ENCODE data around the gene TADA3. TPM values are rescaled to one million over a fixed set of nuclear protein-coding genes. Genes with fewer than 3 reads are reported as not detected.

The TADA3 gene
- total and polyA plus RNA-seq, 9 of the 15 experiments (the other 6 are each of a cell fraction or from before 2014, with no cell fraction given): 4.1 to 110 (median 74.8) TPM

DNA sequence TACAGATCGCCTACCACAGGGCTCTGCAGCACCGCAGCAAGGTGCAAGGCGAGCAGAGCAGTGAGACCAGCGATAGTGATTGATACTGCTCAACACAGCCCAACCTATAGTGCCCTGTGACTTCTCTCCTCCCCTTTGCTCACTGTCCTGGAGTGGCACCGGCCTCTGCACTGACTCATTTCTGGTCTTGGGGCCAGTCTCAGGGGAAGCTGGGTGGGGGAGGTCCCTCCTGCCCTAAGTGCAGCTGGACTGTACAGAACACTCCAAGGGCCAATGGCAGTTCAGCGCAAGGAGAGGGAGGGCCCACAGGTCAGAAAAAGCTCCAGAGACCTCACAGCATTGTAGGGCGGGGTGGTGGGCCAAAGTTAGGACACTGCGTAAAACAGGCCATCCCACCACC lies 45.0 kb downstream of the TADA3 start (continued):
- TF ChIP-seq, protein P1, sequence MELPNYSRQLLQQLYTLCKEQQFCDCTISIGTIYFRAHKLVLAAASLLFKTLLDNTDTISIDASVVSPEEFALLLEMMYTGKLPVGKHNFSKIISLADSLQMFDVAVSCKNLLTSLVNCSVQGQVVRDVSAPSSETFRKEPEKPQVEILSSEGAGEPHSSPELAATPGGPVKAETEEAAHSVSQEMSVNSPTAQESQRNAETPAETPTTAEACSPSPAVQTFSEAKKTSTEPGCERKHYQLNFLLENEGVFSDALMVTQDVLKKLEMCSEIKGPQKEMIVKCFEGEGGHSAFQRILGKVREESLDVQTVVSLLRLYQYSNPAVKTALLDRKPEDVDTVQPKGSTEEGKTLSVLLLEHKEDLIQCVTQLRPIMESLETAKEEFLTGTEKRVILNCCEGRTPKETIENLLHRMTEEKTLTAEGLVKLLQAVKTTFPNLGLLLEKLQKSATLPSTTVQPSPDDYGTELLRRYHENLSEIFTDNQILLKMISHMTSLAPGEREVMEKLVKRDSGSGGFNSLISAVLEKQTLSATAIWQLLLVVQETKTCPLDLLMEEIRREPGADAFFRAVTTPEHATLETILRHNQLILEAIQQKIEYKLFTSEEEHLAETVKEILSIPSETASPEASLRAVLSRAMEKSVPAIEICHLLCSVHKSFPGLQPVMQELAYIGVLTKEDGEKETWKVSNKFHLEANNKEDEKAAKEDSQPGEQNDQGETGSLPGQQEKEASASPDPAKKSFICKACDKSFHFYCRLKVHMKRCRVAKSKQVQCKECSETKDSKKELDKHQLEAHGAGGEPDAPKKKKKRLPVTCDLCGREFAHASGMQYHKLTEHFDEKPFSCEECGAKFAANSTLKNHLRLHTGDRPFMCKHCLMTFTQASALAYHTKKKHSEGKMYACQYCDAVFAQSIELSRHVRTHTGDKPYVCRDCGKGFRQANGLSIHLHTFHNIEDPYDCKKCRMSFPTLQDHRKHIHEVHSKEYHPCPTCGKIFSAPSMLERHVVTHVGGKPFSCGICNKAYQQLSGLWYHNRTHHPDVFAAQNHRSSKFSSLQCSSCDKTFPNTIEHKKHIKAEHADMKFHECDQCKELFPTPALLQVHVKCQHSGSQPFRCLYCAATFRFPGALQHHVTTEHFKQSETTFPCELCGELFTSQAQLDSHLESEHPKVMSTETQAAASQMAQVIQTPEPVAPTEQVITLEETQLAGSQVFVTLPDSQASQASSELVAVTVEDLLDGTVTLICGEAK (IDR thresholded peaks at IDR 0.05): no peak
- TF ChIP-seq, protein P1 (CRISPR knock-in tag; IDR thresholded peaks at IDR 0.05): no peak
- TF ChIP-seq STAT5B (CRISPR knock-in tag; IDR thresholded peaks at IDR 0.05) (no peak), SP1 (CRISPR knock-in tag; IDR thresholded peaks at IDR 0.05) (no peak), PRPF4 (IDR thresholded peaks at IDR 0.05; ENCODE audit: insufficient read depth, low read depth, low read length, poor library complexity, severe bottlenecking) (no peak), SOX6 (IDR thresholded peaks at IDR 0.05) (no peak), YBX1 (IDR thresholded peaks at IDR 0.05) (no peak), SNRNP70 (optimal IDR thresholded peaks at IDR 0.05; ENCODE audit: low read depth, low read length) (no peak), RBBP5 (IDR thresholded peaks at IDR 0.05; ENCODE audit: borderline replicate concordance, insufficient read depth, low read length, poor library complexity, severe bottlenecking) (no peak), LARP7 (IDR thresholded peaks at IDR 0.05) (no peak), ZNF165 (CRISPR knock-in tag; IDR thresholded peaks at IDR 0.05; ENCODE audit: borderline replicate concordance) (no peak), ZNF436 (CRISPR knock-in tag; IDR thresholded peaks at IDR 0.05) (no peak)
- TF ChIP-seq, protein P2, sequence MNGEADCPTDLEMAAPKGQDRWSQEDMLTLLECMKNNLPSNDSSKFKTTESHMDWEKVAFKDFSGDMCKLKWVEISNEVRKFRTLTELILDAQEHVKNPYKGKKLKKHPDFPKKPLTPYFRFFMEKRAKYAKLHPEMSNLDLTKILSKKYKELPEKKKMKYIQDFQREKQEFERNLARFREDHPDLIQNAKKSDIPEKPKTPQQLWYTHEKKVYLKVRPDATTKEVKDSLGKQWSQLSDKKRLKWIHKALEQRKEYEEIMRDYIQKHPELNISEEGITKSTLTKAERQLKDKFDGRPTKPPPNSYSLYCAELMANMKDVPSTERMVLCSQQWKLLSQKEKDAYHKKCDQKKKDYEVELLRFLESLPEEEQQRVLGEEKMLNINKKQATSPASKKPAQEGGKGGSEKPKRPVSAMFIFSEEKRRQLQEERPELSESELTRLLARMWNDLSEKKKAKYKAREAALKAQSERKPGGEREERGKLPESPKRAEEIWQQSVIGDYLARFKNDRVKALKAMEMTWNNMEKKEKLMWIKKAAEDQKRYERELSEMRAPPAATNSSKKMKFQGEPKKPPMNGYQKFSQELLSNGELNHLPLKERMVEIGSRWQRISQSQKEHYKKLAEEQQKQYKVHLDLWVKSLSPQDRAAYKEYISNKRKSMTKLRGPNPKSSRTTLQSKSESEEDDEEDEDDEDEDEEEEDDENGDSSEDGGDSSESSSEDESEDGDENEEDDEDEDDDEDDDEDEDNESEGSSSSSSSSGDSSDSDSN (IDR thresholded peaks at IDR 0.05; ENCODE audit: borderline replicate concordance in 1 of 2, low read depth in 2 of 2, low read length in 2 of 2): no peak

Measured in K562 (cell line).